H1 (cell line): ENCODE data around the gene PRDX3. TPM values are rescaled to one million over a fixed set of nuclear protein-coding genes. Genes with fewer than 3 reads are reported as not detected.

Experiments
- CTCF ChIA-PET: fragments of 300-600 bp; sonication (Branson Sonifier 250); formaldehyde crosslinking; loops from one replicate; lab custom pipeline; 2021; ENCODE audit not compliant: partially characterized antibody; lab: Charles Lee
- POLR2A ChIA-PET: fragments of 300-600 bp; sonication (Branson Sonifier 250); formaldehyde crosslinking; loops from one replicate; lab custom pipeline; 2021; ENCODE audit warnings: inconsistent platforms; ENCODE audit not compliant: partially characterized antibody; lab: Charles Lee
- DNase-seq, 2 experiments: peaks; one replicate each; pipeline versions ENCODE4 v3.0.0 to v3.0.0-alpha.2; 2010 to 2022; ENCODE audit warnings: low spot score in 2 of 2, low read depth in 1 of 2, mixed read lengths in 1 of 2
- FAIRE-seq: peaks from 2 replicates; lab custom pipeline; 2011; peaks lifted over from hg19 to GRCh38; lab: Jason Lieb, UNC
- H2AFZ ChIP-seq: 2 replicates; pipeline ENCODE4 v1.8.1; 2012; ENCODE audit warnings: low read length, inconsistent platforms
- H2AK5ac ChIP-seq: 2 replicates; pipeline ENCODE4 v1.6.1; 2013; ENCODE audit warnings: low read depth, low read length
- H2BK120ac ChIP-seq: replicated peaks from 2 replicates; pipeline ENCODE3; 2013; ENCODE audit warnings: low read depth, low read length, inconsistent platforms
- H2BK12ac ChIP-seq: 2 replicates; pipeline ENCODE4 v1.6.1; 2013; ENCODE audit warnings: low read depth, low read length
- H2BK15ac ChIP-seq: 2 replicates; pipeline ENCODE4 v1.6.1; 2013; ENCODE audit warnings: low read length
- H2BK20ac ChIP-seq: 2 replicates; pipeline ENCODE4 v1.6.1; 2013; ENCODE audit warnings: low read length
- H2BK5ac ChIP-seq: 2 replicates; pipeline ENCODE4 v1.6.1; 2013; ENCODE audit warnings: low read depth, low read length
- H3K14ac ChIP-seq: 2 replicates; pipeline ENCODE4 v1.6.1; 2013; ENCODE audit warnings: inconsistent platforms; ENCODE audit not compliant: insufficient read length
- H3K18ac ChIP-seq: 2 replicates; pipeline ENCODE4 v1.6.1; 2013; ENCODE audit warnings: low read length; ENCODE audit errors: extremely low read depth
- H3K23ac ChIP-seq: 2 replicates; pipeline ENCODE4 v1.6.1; 2013; ENCODE audit warnings: inconsistent platforms; ENCODE audit not compliant: insufficient read length
- H3K23me2 ChIP-seq: 2 replicates; pipeline ENCODE4 v1.6.1; 2013; ENCODE audit warnings: low read depth, low read length
- H3K27ac ChIP-seq: 2 replicates; pipeline ENCODE4 v1.6.1; 2011; ENCODE audit warnings: low read depth, low read length, inconsistent platforms
- H3K27me3 ChIP-seq, 4 experiments: replicated peaks in 1 of 4; 1 replicate in 1 of 4; 2 replicates in 3 of 4; pipeline versions ENCODE4 v1.6.1 to v1.8.1; 2011 to 2013; ENCODE audit warnings: low read length in 3 of 4, mild to moderate bottlenecking in 3 of 4, inconsistent platforms in 2 of 4, mixed read lengths in 2 of 4, moderate library complexity in 1 of 4; ENCODE audit not compliant: control insufficient read depth in 3 of 4, insufficient read depth in 3 of 4; ENCODE audit errors: extremely low read depth in 1 of 4
- H3K36me3 ChIP-seq, 4 experiments: 2 replicates each; pipeline versions ENCODE4 v1.6.1 to v1.8.1; 2011 to 2013; ENCODE audit warnings: mild to moderate bottlenecking in 4 of 4, low read length in 3 of 4, moderate library complexity in 2 of 4, control low read depth in 1 of 4, inconsistent platforms in 1 of 4; ENCODE audit not compliant: insufficient read depth in 4 of 4, control insufficient read depth in 2 of 4
- H3K4ac ChIP-seq: replicated peaks from 2 replicates; pipeline ENCODE3; 2013; ENCODE audit warnings: low read length, low read depth, mixed read lengths, inconsistent platforms; ENCODE audit not compliant: insufficient read length
- H3K4me1 ChIP-seq, 4 experiments: replicated peaks in 1 of 4; 1 replicate in 1 of 4; 2 replicates in 3 of 4; pipeline versions ENCODE4 v1.6.1 to v1.8.1; 2011 to 2013; ENCODE audit warnings: low read length in 3 of 4, inconsistent platforms in 2 of 4, mixed read lengths in 1 of 4; ENCODE audit not compliant: insufficient read depth in 4 of 4, control insufficient read depth in 3 of 4
- H3K4me2 ChIP-seq, 2 experiments: 2 replicates each; pipeline versions ENCODE4 v1.6.1 to v1.8.1; 2011 to 2013; ENCODE audit warnings: low read depth in 2 of 2, low read length in 2 of 2, control low read depth in 1 of 2, inconsistent platforms in 1 of 2, mild to moderate bottlenecking in 1 of 2; ENCODE audit not compliant: insufficient read depth in 1 of 2
- H3K4me3 ChIP-seq, 4 experiments: fragments of 200-600, 300-600 bp in 1 of 4; sonication (generic), shearing (Covaris generic), sonication (Bioruptor Twin) in 1 of 4; 2 replicates each; pipeline versions ENCODE4 v1.5.1 to v1.8.1; 2011 to 2016; ENCODE audit warnings: low read length in 4 of 4, low read depth in 3 of 4, control low read depth in 2 of 4, inconsistent platforms in 2 of 4, mild to moderate bottlenecking in 2 of 4, mixed read lengths in 1 of 4, moderate library complexity in 1 of 4; ENCODE audit not compliant: insufficient read depth in 2 of 4; ENCODE audit errors: extremely low read depth in 1 of 4
- H3K56ac ChIP-seq: replicated peaks from 2 replicates; pipeline ENCODE3; 2013; ENCODE audit warnings: low read depth, mild to moderate bottlenecking, mixed read lengths, low read length, inconsistent platforms; ENCODE audit not compliant: insufficient read length
- H3K79me1 ChIP-seq: 2 replicates; pipeline ENCODE4 v1.6.1; 2013; ENCODE audit warnings: low read depth, low read length, control low read depth
- H3K79me2 ChIP-seq, 2 experiments: 2 replicates each; pipeline versions ENCODE4 v1.6.1 to v1.8.1; 2012 to 2013; ENCODE audit warnings: low read length in 2 of 2, mild to moderate bottlenecking in 2 of 2, inconsistent platforms in 1 of 2; ENCODE audit not compliant: insufficient read depth in 2 of 2, control insufficient read depth in 1 of 2
- H3K9ac ChIP-seq, 4 experiments: replicated peaks in 1 of 4; 1 replicate in 1 of 4; 2 replicates in 3 of 4; pipeline versions ENCODE4 v1.6.1 to v1.8.1; 2011 to 2013; ENCODE audit warnings: low read depth in 3 of 4, low read length in 3 of 4, control low read depth in 2 of 4, mild to moderate bottlenecking in 2 of 4, moderate library complexity in 2 of 4, inconsistent platforms in 1 of 4; ENCODE audit errors: extremely low read depth in 1 of 4
- H3K9me3 ChIP-seq, 2 experiments: 2 replicates each; pipeline versions ENCODE4 v1.6.1 to v1.8.1; 2012 to 2013; ENCODE audit warnings: mild to moderate bottlenecking in 2 of 2, moderate library complexity in 2 of 2, control low read depth in 1 of 2, inconsistent platforms in 1 of 2, low read depth in 1 of 2, low read length in 1 of 2, mixed read lengths in 1 of 2; ENCODE audit not compliant: insufficient read depth in 2 of 2
- H4K20me1 ChIP-seq, 2 experiments: replicated peaks in 1 of 2; 2 replicates each; pipeline versions ENCODE3 to v1.8.1; 2011 to 2013; ENCODE audit warnings: inconsistent platforms in 2 of 2, low read length in 2 of 2, mild to moderate bottlenecking in 1 of 2; ENCODE audit not compliant: insufficient read depth in 2 of 2, control insufficient read depth in 1 of 2
- H4K5ac ChIP-seq: 2 replicates; pipeline ENCODE4 v1.6.1; 2013; ENCODE audit warnings: low read length, low read depth, mixed read lengths, inconsistent platforms; ENCODE audit not compliant: insufficient read length
- H4K8ac ChIP-seq: 2 replicates; pipeline ENCODE4 v1.8.0; 2013; ENCODE audit warnings: mild to moderate bottlenecking, moderate library complexity, low read length, inconsistent platforms; ENCODE audit not compliant: insufficient read depth; ENCODE audit errors: extremely low read depth
- H4K91ac ChIP-seq: replicated peaks from 2 replicates; pipeline ENCODE3; 2013; ENCODE audit warnings: low read length, mixed read lengths, inconsistent platforms; ENCODE audit not compliant: insufficient read length
- ATF3 ChIP-seq: IDR thresholded peaks from 2 replicates; pipeline ENCODE4 v1.6.1; 2011; ENCODE audit warnings: low read depth, mild to moderate bottlenecking, low read length; ENCODE audit not compliant: insufficient read depth
- CTCF ChIP-seq, 3 experiments: IDR thresholded peaks; 1 replicate in 2 of 3; 2 replicates in 1 of 3; pipeline versions ENCODE4 v1.5.1 to v1.6.1; 2011; ENCODE audit warnings: low read length in 3 of 3, mild to moderate bottlenecking in 3 of 3, inconsistent platforms in 2 of 3, low read depth in 1 of 3, moderate library complexity in 1 of 3; ENCODE audit not compliant: insufficient read depth in 1 of 3; ENCODE audit errors: control extremely low read depth in 1 of 3
- EP300 ChIP-seq, 2 experiments: IDR thresholded peaks; 1 replicate in 1 of 2; 2 replicates in 1 of 2; pipeline ENCODE4 v1.6.1; 2011 to 2012; ENCODE audit warnings: low read depth in 2 of 2, low read length in 2 of 2, mild to moderate bottlenecking in 2 of 2, borderline replicate concordance in 1 of 2, inconsistent platforms in 1 of 2, moderate library complexity in 1 of 2
- MAX ChIP-seq: IDR thresholded peaks from 2 replicates; pipeline ENCODE4 v1.6.1; 2012; ENCODE audit warnings: inconsistent platforms
- RAD21 ChIP-seq, 2 experiments: IDR thresholded peaks in 1 of 2; conservative IDR thresholded peaks in 1 of 2; 2 replicates each; pipeline ENCODE4 v1.6.1; 2011; ENCODE audit warnings: low read depth in 2 of 2, low read length in 2 of 2, improper control_type of control experiment in 1 of 2, inconsistent platforms in 1 of 2, mild to moderate bottlenecking in 1 of 2, moderate library complexity in 1 of 2
- RNF2 ChIP-seq: fragments of 200-900, 300-1000 bp; sonication (generic); IDR thresholded peaks from 2 replicates; pipeline ENCODE4 v1.7.1; 2016; ENCODE audit warnings: borderline replicate concordance, low read depth, mild to moderate bottlenecking, antibody characterized with exemption, low read length; ENCODE audit not compliant: poor library complexity, severe bottlenecking; ENCODE audit errors: missing control alignments
- WGBS, 2 experiments: shearing (Covaris generic) in 1 of 2; methylation state at CpG; one replicate each; pipeline versions ENCODE4 v1.1.6 to v1.1.7; 2013 to 2015; ENCODE audit warnings: low lambda C conversion rate in 2 of 2, mixed read lengths in 2 of 2, inconsistent platforms in 1 of 2, low coverage in 1 of 2, missing lambda C conversion rate in 1 of 2; ENCODE audit not compliant: insufficient replicate concordance in 2 of 2, insufficient coverage in 1 of 2, insufficient read length in 1 of 2; ENCODE audit errors: extremely low coverage in 1 of 2, missing lambda C conversion rate in 1 of 2; 5-methylcytosine and 5-hydroxymethylcytosine counted together
- polyA plus RNA-seq, 7 experiments: library from polyadenylated mRNA; depleted of rRNA in 3 of 7; stranded (reverse) in 5 of 7; unstranded in 2 of 7; fragments of >200 nt in 5 of 7; fragments of 200-250 nt in 2 of 7; gene quantifications; 1 replicate in 5 of 7; 2 replicates in 1 of 7; 4 replicates in 1 of 7; pipeline versions ENCODE4 v1.2.1 to v1.2.3, GENCODE V29; 2011 to 2013; ENCODE audit warnings: missing spikeins in 2 of 7, mixed read lengths in 2 of 7
- total RNA-seq: library from RNA; stranded (reverse); fragmentation: NEBNext Ultra II Directional; extraction: Animal tissue kit (Norgen Biotek cat#: 25700); gene quantifications from 2 replicates; pipeline ENCODE4 v1.2.1, GENCODE V29; 2021

The PRDX3 gene
- total and polyA plus RNA-seq, 2 of the 8 experiments (the other 6 are each of a cell fraction or from before 2014, with no cell fraction given), result 201 to 208 TPM

- no peak overlapping the region for H2AK5ac ChIP-seq
- no peaks in the 10 kb centered on the region for H3K4me1 ChIP-seq
- no peak overlapping the region for H3K4ac ChIP-seq
- TF ChIP-seq RNF2, result no peak
- peak; percentile 66 to 76 (median 69) for TF ChIP-seq CTCF (IDR thresholded peaks at IDR 0.05; ENCODE audit: control extremely low read depth in 1 of 3, insufficient read depth in 1 of 3, low read depth in 1 of 3, low read length in 3 of 3)
- 0 out of 2 replicates have a peak, but pooled peaks have one; percentile 7 for TF ChIP-seq ATF3
- TF ChIP-seq MAX, result peak; percentile 23; the same call in 1 of the 2 replicates
- TF ChIP-seq EP300 (IDR thresholded peaks at IDR 0.05; ENCODE audit: borderline replicate concordance in 1 of 2, low read depth in 2 of 2, low read length in 2 of 2), result no peak
- peak; percentile 75 to 79 for TF ChIP-seq RAD21 (IDR thresholded peaks at IDR 0.05 in 1 of 2, conservative IDR thresholded peaks at IDR 0.05 in 1 of 2; ENCODE audit: low read depth in 2 of 2, low read length in 2 of 2)
- TF ChIP-seq, all 59 proteins: peak for 4
- Histone ChIP-seq H2BK5ac (no peak overlapping the region), H4K8ac (no peak overlapping the region), H2BK12ac (no peak overlapping the region), H2BK15ac (no peak overlapping the region), H3K79me2 (no peaks in the 10 kb centered on the region), H3K27me3 (no peaks in the 10 kb centered on the region), H3K23me2 (no peaks in the 10 kb centered on the region), H3K4me3 (no peak overlapping the region), H2BK120ac (no peak overlapping the region), H3K79me1 (no peaks in the 10 kb centered on the region), H3K27ac (no peak overlapping the region), H3K56ac (no peak overlapping the region), H3K9ac (no peak overlapping the region), H3K9me3 (no peaks in the 10 kb centered on the region), H3K18ac (no peak overlapping the region), H3K23ac (no peak overlapping the region), H2AFZ (no peak overlapping the region), H4K5ac (no peak overlapping the region), H3K14ac (no peak overlapping the region), H3K4me2 (no peak overlapping the region), H4K91ac (no peak overlapping the region), H3K36me3 (peaks cover 0 to 6% (median 1%) of the 10 kb centered on the region in 4 experiments; a peak in 3 of 8 replicates), H4K20me1 (no peaks in the 10 kb centered on the region), H2BK20ac (no peak overlapping the region)
- peak; percentile 13 for FAIRE-seq
- peak in 1 of 2 experiments; percentile 78 for DNase-seq
- WGBS, 2 experiments, result 81% methylated on average over 13 of the region's 13 CpGs; no CpG with 5 or more reads in 1 of the 2 experiments
- ChIA-PET POLR2A (interaction anchor here (0.8 kb wide), 2 partner anchors 10 to 11 kb away, joined by 3 to 4 read pairs; no protein-coding TSS in a partner anchor), CTCF (interaction anchor here (0.6 to 1.5 kb wide), 8 partner anchors 11 to 278 kb away, joined by 3 to 7 read pairs (median 4); no protein-coding TSS in a partner anchor)
Measured at GRCh38 chr10:119149729-119150128, 28.9 kb downstream of the PRDX3 start.
